Lower leg skin (tissue), 4 donors: ENCODE results near the gene ZNF462. TPM values are rescaled to one million over a fixed set of nuclear protein-coding genes. Genes with fewer than 3 reads are reported as not detected.

Experiments used
- DNase-seq, 2 donors: peaks; one replicate each; pipeline ENCODE4 v3.0.0-alpha.2; 2019; ENCODE audit warnings: low spot score in 2 of 2
- H3K4me3 ChIP-seq: fragments of 200-600 bp; sonication (generic); 2 replicates; pipeline ENCODE4 v1.5.1; 2017; ENCODE audit warnings: mild to moderate bottlenecking, low read depth; ENCODE audit not compliant: poor library complexity, severe bottlenecking
- CTCF ChIP-seq, 3 donors: fragments of 450-650 bp; IDR thresholded peaks; one replicate each; pipeline ENCODE4 v1.5.1; 2016; ENCODE audit warnings: antibody characterized with exemption in 3 of 3, mild to moderate bottlenecking in 3 of 3, moderate library complexity in 2 of 3
- POLR2A ChIP-seq, 2 donors: fragments of 450-650 bp; IDR thresholded peaks; one replicate each; pipeline ENCODE4 v1.6.1; 2016 to 2017; ENCODE audit warnings: antibody characterized with exemption in 2 of 2, mild to moderate bottlenecking in 1 of 2, moderate library complexity in 1 of 2
- WGBS, 2 donors: methylation state at CpG; one replicate each; pipeline ENCODE4 v1.1.5; 2018; 5-methylcytosine and 5-hydroxymethylcytosine counted together
- intact Hi-C: fragments of 100-400 bp; cut with DNase I; formaldehyde crosslinking; loops from one replicate; pipeline ENCODE4 v1.15.0; 2023; ENCODE audit warnings: low total_unique reads
- total RNA-seq, 4 donors: library from RNA; depleted of rRNA; stranded (reverse); fragments of >200 nt; gene quantifications; one replicate each; pipeline ENCODE4 v1.1.0, GENCODE V29; 2016

The ZNF462 gene
- total RNA-seq, 4 donors from 2014 or later: 13.3 to 19.9 (median 16.2) TPM

- WGBS, 2 donors: 75 to 81% methylated on average over 2 of the region's 2 CpGs
- TF ChIP-seq POLR2A (IDR thresholded peaks at IDR 0.05) (no peak), CTCF (IDR thresholded peaks at IDR 0.05) (no peak)
- H3K4me3 ChIP-seq: no peak overlapping the region
- DNase-seq: no peak
- intact Hi-C loops: no loop called here
These were observed 161.2 kb downstream of the ZNF462 start for GRCh38 chr9:107024193-107024592.

- DNase-seq: no peak
- intact Hi-C loops: no loop called here
These were observed 162.5 kb downstream of the ZNF462 start for GRCh38 chr9:107025260-107026035.

GRCh38 chr9:107029146-107029545, 166.2 kb downstream of the ZNF462 start:
- TF ChIP-seq CTCF (IDR thresholded peaks at IDR 0.05) (no peak), POLR2A (IDR thresholded peaks at IDR 0.05) (no peak)
- no peak for DNase-seq
- intact Hi-C loops: no loop called here
- H3K4me3 ChIP-seq: no peak overlapping the region
- WGBS, 2 donors: 65 to 85% methylated on average over 3 of the region's 3 CpGs

More at GRCh38 chr9:107025260-107026035, 162.5 kb downstream of the ZNF462 start:
- H3K4me3 ChIP-seq: no peak overlapping the region
- TF ChIP-seq POLR2A (IDR thresholded peaks at IDR 0.05) (no peak), CTCF (IDR thresholded peaks at IDR 0.05) (no peak)
- 85 to 88% methylated on average over 5 of the region's 5 CpGs for WGBS, 2 donors

- no peak overlapping the region for H3K4me3 ChIP-seq
- intact Hi-C loops: no loop called here
- DNase-seq: no peak
- 71 to 74% methylated on average over 3 of the region's 3 CpGs for WGBS, 2 donors
- TF ChIP-seq CTCF (IDR thresholded peaks at IDR 0.05) (no peak), POLR2A (IDR thresholded peaks at IDR 0.05) (no peak)
These were observed 171.0 kb downstream of the ZNF462 start for GRCh38 chr9:107033966-107034365.

- H3K4me3 ChIP-seq: no peak overlapping the region
- intact Hi-C loops: no loop called here
- no peak for DNase-seq
- WGBS, 2 donors: 79 to 84% methylated on average over 5 of the region's 5 CpGs
- TF ChIP-seq CTCF (IDR thresholded peaks at IDR 0.05) (no peak), POLR2A (IDR thresholded peaks at IDR 0.05) (no peak)
These were observed 171.9 kb downstream of the ZNF462 start for GRCh38 chr9:107034831-107035230.

- 89 to 94% methylated on average over 4 of the region's 4 CpGs for WGBS, 2 donors
- intact Hi-C loops: no loop called here
- DNase-seq: no peak
- H3K4me3 ChIP-seq: no peak overlapping the region
- no peak for TF ChIP-seq CTCF (IDR thresholded peaks at IDR 0.05)
These were observed 173.4 kb downstream of the ZNF462 start for GRCh38 chr9:107036367-107036766.
